Measurements from ENCODE around the gene ANKRD10.

- TF ChIP-seq POLR2A (IDR thresholded peaks at IDR 0.05) = no peak
- TF ChIP-seq CTCF (IDR thresholded peaks at IDR 0.05) = no peak
Measured at GRCh38 chr13:110884517-110884916, 30.4 kb downstream of the ANKRD10 start.
